ENCODE data around the gene DNAH5.

The DNAH5 gene

DNA sequence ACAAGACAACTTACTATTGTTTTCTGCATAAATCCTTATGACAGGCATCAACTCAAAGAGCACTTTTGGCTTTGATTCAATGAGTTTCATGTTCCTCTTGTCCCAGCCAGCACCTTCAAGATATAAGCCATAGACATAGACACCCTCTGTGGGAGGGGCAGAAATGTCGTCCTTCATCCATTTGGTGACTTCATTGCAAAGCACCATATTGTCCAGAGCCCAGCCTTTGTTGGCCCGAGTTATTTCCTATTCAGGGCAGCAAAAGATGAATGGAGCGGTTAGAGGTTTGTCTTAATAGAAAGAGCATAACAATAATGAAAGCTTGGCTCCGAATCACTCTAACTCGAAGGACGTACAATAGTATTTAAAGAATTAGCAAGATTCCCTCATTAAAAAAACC, 243.9 kb downstream of the DNAH5 start:
- DNase-seq: no peak

GRCh38 chr5:13698885-13699284, 245.6 kb downstream of the DNAH5 start:
- no peak for DNase-seq

GRCh38 chr5:13695076-13695712, 249.3 kb downstream of the DNAH5 start:
- no peak for DNase-seq

DNA sequence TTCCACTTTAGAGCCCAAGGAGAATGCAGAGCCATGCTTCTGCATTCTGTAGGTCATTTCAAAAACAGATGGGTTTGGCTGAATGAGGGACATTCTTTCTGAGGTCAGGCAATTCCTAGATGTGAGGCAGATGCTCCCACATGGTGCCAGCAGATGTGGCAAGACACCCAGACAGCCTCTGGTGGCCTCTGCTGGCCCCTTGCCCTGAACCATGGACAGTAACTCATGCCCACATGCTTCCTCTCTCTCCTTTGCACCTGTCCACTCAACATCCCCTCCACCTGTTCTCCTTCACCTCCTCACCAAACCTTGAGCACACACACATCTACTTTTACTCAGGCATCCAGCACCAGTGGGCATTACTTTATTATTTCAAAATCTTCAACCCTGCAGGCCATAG, 252.3 kb downstream of the DNAH5 start:
- DNase-seq: no peak

DNA sequence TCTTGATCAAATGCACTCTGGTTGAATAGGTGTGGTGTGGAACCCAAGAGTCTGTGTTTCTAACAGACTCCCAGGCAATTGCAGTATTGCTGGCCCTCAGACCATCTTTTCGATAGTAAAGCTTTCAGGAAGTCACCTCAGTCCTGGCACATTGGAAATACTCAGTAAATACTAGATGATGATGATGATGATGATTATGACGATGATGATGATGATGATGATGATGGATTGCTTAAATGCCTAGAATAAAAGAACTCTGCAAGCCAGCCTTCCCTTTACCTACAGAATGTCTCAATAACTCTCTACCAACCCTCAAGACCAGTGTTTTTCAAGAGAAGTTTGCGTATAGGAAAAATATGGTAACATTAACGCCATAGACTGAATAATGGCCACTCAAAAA, 268.0 kb downstream of the DNAH5 start:
- DNase-seq: no peak

DNA sequence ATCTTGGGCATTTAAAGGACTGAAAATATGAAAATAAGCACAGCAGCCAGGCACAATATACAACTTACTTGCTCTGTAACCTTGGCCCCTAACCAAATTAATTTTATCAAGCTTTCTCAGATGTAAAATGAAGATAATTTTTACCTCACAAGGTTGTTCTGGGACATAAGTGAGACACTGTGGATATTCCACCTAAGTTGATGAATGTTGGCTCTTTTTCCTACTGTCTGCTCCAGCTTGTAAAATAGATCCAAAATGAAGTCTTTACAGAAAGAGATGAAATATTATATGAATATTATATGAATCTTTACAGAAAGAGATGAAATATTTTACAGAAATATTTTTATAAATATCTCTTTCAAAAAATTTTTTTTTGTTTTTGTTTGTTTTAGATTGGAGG, 270.1 kb downstream of the DNAH5 start:
- DNase-seq: no peak

- no peak for DNase-seq
Observed at GRCh38 chr5:13673511-13673910, 271.0 kb downstream of the DNAH5 start.

DNA sequence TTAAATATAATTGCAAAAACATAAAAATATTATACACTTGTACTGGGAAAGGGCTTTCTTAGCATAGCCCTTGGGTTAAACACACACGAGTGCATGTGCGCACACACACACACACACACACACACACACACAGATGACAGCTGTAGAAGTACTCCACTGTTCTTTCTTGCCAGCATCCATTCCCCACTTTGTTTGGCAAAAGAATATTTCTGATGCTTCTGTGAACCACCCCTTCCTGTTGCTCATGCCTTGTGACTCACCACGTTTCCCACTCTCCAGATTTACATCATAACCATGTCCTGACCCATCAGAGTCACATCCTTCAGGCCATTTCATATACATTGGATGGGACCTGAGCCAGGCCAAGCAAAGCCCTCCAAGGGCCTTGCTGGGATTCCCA, 280.1 kb downstream of the DNAH5 start:
- DNase-seq: peak; percentile 43

GRCh38 chr5:13662626-13663025, 281.9 kb downstream of the DNAH5 start:
- DNase-seq: no peak

DNA sequence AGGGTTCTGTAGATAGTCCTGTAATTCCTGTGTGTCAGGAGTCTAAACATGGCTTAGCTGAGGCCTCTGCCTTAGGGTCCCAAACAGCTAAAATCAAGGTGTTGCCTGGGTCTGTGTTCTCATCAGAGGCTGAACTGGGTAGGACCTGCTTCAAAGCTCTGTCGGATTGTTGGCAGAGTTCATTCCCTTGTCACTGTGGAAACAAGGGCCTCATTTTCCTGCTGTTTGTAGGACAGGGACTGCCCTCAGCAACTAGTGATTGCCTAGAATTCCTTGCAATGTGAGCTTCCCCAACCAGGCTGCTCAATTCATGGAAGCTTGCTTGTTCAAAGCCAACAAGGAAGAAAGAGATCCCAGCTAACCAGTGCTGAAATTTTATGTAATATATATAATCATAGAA, 283.2 kb downstream of the DNAH5 start:
- no peak for DNase-seq

- no peak for DNase-seq
Observed at GRCh38 chr5:13660072-13660471, 284.4 kb downstream of the DNAH5 start.

- DNase-seq: no peak
Observed at GRCh38 chr5:13659391-13659790, 285.1 kb downstream of the DNAH5 start.

DNA sequence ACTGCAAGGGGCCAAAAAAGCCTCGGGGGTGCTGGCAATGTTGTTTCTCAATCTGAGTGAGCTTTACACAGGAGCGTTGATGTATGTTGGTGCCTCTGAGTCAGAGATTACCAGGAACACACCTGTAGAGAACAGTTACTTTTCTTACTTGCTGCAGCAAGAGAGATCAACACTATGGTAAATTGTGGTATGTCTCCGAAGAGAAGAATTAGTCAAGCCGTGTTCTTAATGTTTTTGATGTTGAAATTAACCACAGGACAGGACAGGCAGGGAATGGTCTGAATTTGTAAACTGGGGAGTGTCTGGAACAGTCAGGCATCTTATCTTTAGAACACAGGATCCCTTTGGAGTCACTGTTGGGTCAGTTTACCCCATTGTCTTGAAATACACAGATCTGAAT, 285.7 kb downstream of the DNAH5 start:
- no peak for DNase-seq

DNA sequence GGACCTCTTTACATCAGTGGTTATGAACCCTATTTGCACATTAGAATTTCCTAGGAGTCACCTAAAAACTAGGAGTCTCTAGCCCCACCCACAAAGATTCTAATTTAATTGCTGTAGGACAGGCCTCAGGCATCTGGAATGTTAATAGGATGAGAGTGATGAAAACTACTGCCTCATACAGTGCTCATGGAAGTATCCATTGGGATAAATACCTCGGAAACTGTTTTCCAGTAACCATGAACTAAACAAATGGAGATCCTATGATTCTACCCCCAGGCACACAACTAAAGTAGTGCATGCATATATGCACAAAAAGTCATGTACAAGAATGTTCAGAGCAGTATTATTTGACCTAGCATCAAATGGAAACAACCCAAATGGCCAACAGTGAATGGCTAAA, 286.3 kb downstream of the DNAH5 start:
- no peak for DNase-seq

GRCh38 chr5:13653709-13654108, 290.8 kb downstream of the DNAH5 start:
- DNase-seq: no peak

GRCh38 chr5:13649656-13650055, 294.8 kb downstream of the DNAH5 start:
- DNase-seq: no peak

DNA sequence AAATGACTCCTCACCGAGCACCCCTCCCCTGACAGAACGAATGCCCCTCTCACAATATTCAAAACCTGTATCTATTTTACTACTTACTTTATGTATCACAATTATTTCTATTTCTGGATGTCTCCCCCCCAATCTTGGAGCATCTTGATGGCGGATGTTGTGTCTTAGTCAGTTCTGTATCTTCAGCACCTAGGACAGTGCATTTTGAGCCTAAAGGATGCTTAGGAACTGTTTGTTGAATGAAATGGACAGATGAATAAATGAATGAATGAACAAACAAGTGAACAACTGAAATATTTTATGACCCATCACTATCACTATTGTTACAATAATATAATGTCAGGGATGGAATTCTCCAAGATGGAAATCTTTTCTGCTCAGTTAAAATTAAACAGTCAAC, 295.7 kb downstream of the DNAH5 start:
- no peak for DNase-seq

DNA sequence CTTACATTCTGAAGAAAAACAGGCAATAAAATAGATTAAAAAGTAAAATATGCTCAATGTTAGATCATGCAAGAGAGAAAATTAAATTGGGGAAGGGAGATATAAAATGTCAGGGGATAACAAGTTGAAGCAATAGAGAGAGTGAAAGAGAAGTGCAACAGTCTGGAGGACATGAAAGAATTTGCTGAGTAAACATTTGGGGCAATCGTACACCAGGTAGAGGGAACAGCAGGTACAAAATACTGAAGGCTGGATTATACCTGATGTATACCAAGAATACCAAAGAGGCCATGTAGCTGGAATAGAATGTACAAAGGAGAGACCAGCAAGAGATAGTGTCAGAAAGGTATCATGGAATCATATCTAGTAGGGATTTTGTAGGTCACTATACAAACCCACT, 300.8 kb downstream of the DNAH5 start:
- no peak for DNase-seq

- DNase-seq: no peak
Observed at GRCh38 chr5:13643196-13643595, 301.3 kb downstream of the DNAH5 start.

All from 8988T (cell line).